GM13977 (cell line): ENCODE data around the gene SNX18.

Source experiments
- DNase-seq: peaks from one replicate; pipeline ENCODE4 v3.0.0; 2012; ENCODE audit warnings: low spot score
- CTCF ChIP-seq: IDR thresholded peaks from 2 replicates; pipeline ENCODE4 v1.5.1; 2012; ENCODE audit warnings: mild to moderate bottlenecking, control low read depth; ENCODE audit not compliant: insufficient read depth; ENCODE audit errors: extremely low read depth, missing control alignments
- in situ Hi-C: fragments of 300-500 bp; cut with MboI; formaldehyde crosslinking; loops from one replicate; pipeline ENCODE4 v1.12.0; 2022; ENCODE audit warnings: low sequenced_read_pairs, low pct_unique_long_range_greater_than_20kb, mixed read lengths, inconsistent platforms; ENCODE audit not compliant: unreplicated experiment

SNX18 gene

GRCh38 chr5:54537725-54538124, 20.2 kb downstream of the SNX18 start:
- DNase-seq = no peak
- no peak for TF ChIP-seq CTCF
- in situ Hi-C loops = no loop called here

- in situ Hi-C loops = no loop called here
- TF ChIP-seq CTCF = no peak
- DNase-seq = no peak
These were observed 20.6 kb downstream of the SNX18 start for GRCh38 chr5:54538156-54538555.

GRCh38 chr5:54539001-54539400, 21.4 kb downstream of the SNX18 start:
- in situ Hi-C loops = no loop called here
- no peak for TF ChIP-seq CTCF
- DNase-seq = no peak

GRCh38 chr5:54540286-54540685, 22.7 kb downstream of the SNX18 start:
- in situ Hi-C loops = no loop called here
- no peak for TF ChIP-seq CTCF

GRCh38 chr5:54541823-54542783, 24.5 kb downstream of the SNX18 start:
- no peak for DNase-seq
- in situ Hi-C loops = no loop called here
- no peak for TF ChIP-seq CTCF

More at GRCh38 chr5:54540286-54540685, 22.7 kb downstream of the SNX18 start:
- no peak for DNase-seq

- in situ Hi-C loops = no loop called here
- TF ChIP-seq CTCF = no peak
- no peak for DNase-seq
These were observed 26.5 kb downstream of the SNX18 start for GRCh38 chr5:54544044-54544443.

- DNase-seq = no peak
- no peak for TF ChIP-seq CTCF
- in situ Hi-C loops = no loop called here
These were observed 28.2 kb downstream of the SNX18 start for GRCh38 chr5:54545796-54546195.
